Tibial nerve (tissue), 3 donors: ENCODE measurements around the gene RAMP1.

Experiments
- CTCF ChIP-seq, 5 experiments: fragments of 200-600 bp in 3 of 5; fragments of 450-650 bp in 2 of 5; sonication (generic) in 3 of 5; IDR thresholded peaks; one replicate each; pipeline ENCODE4 v1.5.1; 2016 to 2019; ENCODE audit warnings: antibody characterized with exemption in 5 of 5, mild to moderate bottlenecking in 3 of 5, moderate library complexity in 2 of 5
- POLR2A ChIP-seq, 2 donors: fragments of 450-650 bp; IDR thresholded peaks; one replicate each; pipeline ENCODE4 v1.6.1; 2017; ENCODE audit warnings: antibody characterized with exemption in 2 of 2, mild to moderate bottlenecking in 2 of 2, moderate library complexity in 2 of 2

- TF ChIP-seq POLR2A (IDR thresholded peaks at IDR 0.05) (no peak), CTCF (IDR thresholded peaks at IDR 0.05) (no peak)
These were observed 73.3 kb downstream of the RAMP1 start for GRCh38 chr2:237932731-237933131.
